ENCODE measurements around the gene SH3BGRL2.
"Not testable (repeated sequence)": the region's sequence is repeated elsewhere in the genome, so short reads cannot be mapped to it uniquely, and the experiment has no call there.

SH3BGRL2 gene

DNA sequence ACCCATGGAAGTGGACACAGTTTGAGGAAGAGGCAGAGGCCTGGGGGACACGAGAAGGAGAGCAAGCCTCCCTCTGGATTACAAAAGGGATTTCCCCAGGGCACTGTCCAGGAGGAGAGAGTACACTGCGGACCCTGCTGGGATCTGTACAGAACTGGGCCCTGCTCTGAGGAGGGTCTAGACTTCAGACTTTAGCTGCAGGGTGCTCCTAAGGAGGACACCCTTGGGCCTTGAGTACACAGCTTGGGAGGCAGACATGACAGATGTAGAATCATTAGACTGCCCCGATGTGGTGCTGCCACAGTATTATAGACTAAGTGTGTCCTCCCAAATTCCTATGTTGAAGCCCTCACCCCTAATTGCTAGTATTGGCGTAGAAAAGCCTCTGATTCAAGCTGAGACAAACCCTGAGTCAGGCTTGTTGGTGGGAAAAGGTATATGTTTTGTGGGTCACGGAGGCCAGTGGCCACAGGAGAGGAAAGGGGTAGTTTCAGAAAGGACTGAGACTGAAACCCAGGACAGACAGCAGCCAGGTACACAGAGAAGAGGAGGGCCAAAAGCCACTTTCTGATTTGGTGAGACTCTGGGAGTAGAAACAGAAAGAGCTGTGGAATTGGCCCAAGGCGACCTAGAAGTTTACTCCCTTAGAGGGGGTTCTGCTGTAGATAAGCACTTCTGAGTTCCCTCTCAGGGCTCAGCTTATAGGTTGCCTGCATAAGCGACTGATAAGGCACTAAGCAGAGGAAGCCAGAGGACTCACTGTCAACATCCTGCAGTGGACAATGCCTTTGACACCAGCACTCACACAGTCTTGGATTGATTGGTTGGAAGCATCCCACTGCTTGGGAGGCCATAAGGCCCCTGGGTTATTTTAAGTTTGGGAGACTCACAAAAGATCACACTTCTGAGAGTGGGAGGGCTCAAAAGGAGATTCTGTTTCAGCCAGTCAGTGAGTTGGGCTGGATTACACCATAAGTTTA, 16.5 kb upstream of the SH3BGRL2 start:
- no peak for DNase-seq

DNA sequence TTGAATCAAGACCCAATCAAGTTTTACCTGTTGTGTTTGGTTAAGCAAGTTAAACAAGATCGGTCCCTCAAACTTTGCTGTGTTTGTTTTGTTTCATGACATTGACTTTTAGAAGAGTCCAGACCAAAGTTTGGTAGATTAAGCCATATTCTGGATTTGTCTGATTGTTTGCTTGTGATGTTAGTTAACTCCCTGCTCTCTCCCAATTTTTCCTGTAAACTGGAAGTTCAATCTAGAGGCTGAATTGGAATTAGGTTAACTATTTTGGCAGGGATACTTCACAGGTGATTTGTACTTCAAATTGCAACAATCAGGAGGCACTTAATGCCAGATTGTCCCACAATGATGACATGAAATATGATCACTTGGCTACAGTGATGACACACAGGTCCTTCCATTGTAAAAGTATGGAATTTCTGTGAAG, 13.6 kb upstream of the SH3BGRL2 start:
- no peak for DNase-seq

GRCh38 chr6:79618425-79618824, 12.7 kb upstream of the SH3BGRL2 start:
- DNase-seq, result not testable (repeated sequence)

DNA sequence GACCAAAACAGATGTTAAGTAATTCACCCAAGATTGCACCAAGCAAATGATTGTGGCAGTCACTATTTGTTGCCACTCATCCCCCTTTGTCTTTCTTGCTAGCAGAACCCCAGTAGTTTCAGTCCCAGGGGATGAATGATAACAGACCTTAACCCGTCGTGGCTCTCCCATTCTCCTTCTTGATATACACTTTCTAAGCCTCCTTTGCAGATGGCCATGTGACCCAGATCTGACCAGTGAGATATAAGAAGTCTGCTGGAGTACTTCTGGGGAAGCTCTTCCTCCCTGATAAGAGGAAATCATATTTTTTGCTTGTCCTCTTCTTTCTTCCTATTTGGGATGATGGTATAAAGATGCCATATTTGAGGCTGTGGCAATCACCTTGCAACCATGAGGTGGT, 9.6 kb upstream of the SH3BGRL2 start:
- DNase-seq, result no peak

DNA sequence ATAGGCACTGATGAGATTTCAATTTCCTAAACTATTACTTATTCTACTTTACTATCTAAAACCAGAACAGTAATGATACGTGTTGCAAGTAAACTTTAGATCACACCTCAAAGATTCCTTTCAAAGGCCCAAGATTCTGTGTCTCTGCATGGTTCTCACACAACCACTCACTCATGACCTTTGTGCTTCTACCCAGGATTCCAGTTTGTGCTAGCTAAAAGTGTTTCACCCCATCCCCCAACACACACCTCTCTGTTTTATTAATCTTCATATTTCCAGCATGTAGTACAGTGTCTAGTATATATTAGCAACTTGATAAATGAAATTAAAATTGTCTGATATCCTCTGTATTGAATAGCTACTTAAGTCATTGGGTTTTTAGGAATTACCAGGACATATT, 8.8 kb upstream of the SH3BGRL2 start:
- no peak for DNase-seq

GRCh38 chr6:79623106-79623505, 8.0 kb upstream of the SH3BGRL2 start:
- DNase-seq, result no peak

- no peak for DNase-seq
These were observed 5.4 kb upstream of the SH3BGRL2 start for GRCh38 chr6:79625746-79626145.

- no peak for DNase-seq
These were observed 4.3 kb upstream of the SH3BGRL2 start for GRCh38 chr6:79626811-79627210.

- DNase-seq, result no peak
These were observed 3.7 kb upstream of the SH3BGRL2 start for GRCh38 chr6:79627422-79627821.

DNA sequence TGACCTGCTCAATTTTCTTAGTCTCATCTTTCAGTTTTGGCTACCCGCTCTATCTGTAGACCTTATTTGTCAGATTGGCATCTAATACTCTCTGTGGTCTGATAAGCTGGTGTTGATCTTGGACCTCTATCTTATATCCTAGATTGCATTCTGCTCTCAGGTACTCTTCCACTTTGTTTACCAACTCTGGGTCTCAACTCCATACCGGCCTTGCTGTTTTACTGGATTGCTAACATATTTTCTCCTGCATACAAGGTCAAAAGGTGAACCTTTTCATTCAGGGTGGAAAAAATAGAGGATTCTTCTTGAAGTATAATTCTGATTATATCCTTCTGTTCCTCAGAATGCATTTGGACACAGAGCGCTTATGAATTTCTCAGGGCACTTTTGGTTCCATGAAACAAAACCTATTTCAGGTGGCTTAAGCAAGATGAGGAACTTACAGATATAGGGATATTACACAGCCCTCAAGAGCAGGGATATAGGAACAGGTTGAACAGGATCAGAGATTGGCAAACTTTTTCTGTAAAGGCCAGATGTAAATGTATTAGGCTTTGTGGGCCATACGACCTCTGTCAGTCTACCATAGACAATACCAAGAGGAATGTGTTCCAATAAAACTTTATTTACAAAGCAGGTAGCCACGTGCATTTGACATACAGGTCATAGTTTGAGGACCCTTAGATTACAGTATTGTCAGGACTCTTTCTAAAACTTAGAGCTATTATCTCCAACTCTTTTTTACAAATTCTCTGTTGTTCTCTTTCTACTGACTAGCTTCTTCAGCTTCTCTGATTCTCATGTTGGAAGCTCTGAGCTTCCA, 2.5 kb upstream of the SH3BGRL2 start:
- no peak for DNase-seq

- no peak for DNase-seq
These were observed 698 bp upstream of the SH3BGRL2 start for GRCh38 chr6:79630380-79630882.

- no peak for DNase-seq
These were observed 604 bp downstream of the SH3BGRL2 start for GRCh38 chr6:79631693-79632172.

DNA sequence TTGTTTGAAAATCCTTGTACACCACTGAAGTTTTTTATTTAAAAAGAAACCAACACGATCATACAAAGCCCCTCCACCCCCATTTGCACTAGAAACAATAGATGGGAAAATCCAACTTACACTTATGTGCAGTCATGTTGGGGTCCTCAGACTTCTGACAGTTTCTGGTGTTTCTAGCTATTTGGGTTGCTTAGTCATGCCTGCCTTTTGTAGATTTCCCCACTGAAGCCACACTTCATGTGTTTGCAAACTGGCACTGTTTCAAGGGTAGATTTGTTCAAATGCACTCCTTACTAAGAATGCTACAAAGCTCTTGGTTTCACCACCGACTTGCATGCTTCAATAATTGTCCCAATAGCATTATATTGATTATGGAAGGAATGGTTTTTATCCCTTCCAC, 1.5 kb downstream of the SH3BGRL2 start:
- DNase-seq, result no peak

- DNase-seq, result no peak
These were observed 3.5 kb downstream of the SH3BGRL2 start for GRCh38 chr6:79634491-79635231.

DNA sequence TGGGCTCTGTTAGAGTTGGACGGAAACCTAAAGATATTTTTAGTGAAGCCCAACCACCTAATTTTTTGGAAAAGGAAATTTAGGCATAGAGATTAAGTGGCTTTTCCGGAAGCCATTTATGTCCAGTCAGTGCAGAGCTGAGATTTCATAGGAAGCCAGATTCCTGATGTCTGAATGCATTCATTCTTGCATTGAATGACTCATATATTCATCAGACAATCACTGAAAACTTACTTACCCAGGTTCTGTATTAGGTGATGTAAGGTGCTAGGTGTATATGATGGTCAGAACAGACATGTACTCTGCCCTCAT, 4.1 kb downstream of the SH3BGRL2 start:
- DNase-seq, result no peak

- no peak for DNase-seq
These were observed 5.5 kb downstream of the SH3BGRL2 start for GRCh38 chr6:79636673-79637072.

DNA sequence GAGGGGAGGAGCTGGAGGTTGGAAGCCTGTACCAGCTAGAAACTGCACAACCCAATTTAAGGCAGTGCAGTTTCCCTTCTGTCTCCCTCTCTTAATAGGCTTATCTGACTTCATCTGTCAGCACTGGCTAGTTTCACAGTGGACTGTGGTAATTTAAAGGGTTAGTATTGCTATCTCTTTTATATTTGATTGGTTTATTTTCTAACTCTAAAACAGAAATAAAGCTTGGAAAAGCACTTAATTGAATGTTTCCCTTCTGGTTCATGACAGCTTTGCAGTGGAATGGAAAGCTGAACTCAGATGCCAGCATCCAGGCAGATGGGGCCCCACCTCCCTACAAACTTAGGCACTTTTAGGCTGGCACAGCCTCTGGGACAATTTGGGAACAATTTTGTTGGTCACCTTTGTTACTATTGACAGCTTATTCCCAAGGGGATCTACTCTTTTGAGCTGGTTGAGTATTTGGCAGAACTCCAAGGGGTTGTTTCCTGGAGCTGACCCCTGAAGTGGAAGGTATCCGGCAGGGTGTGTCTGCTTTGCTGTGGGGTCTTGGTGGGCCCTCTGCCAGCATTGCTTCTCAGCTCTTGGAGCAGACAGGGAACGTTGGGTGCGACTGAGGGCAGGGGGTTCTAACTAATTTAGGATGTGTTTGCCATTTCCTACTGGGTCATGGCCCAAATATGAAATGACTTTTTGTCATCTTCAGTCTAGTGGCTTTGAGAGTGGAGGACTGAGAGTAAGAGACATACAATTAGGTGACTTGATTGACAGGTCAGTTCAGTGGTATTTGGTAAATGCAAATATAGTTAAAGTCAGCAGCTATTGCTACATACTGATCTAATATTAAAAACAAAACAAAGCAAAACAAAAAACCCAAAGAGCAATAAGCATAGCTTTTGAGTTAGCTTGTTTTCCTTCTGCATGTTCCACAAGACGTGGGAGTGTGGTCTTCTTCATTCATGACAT, 9.3 kb downstream of the SH3BGRL2 start:
- DNase-seq, result no peak

- no peak for DNase-seq
These were observed 14.9 kb downstream of the SH3BGRL2 start for GRCh38 chr6:79646006-79646405.

GRCh38 chr6:79646561-79646960, 15.4 kb downstream of the SH3BGRL2 start:
- DNase-seq, result no peak

- DNase-seq, result no peak
These were observed 16.6 kb downstream of the SH3BGRL2 start for GRCh38 chr6:79647741-79648140.

DNA sequence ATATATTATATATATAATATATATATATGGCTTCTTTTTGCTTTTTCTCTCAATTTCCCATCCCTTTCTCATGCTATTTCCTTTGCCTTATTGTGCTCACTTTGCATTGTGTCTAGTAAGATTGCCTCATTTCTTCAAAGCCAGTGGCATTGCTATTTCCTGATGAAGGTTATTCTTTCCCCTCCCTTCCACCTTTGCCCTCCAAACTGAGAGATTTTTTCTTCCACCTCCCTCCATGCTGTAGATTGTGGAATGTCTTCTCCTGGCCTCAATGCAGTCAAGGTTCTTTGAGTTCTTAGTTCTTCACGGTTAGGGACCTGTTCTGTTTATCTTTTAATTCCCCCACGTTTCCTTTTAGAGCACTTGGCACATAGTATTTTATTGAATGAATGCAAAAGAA, 17.2 kb downstream of the SH3BGRL2 start:
- no peak for DNase-seq

GRCh38 chr6:79649016-79649415, 17.9 kb downstream of the SH3BGRL2 start:
- DNase-seq, result no peak
